HepG2 (cell line): Measurements from ENCODE around the gene SLC35F3. TPM values are rescaled to one million over a fixed set of nuclear protein-coding genes. Genes with fewer than 3 reads are reported as not detected.

Source experiments
- ATAC-seq: fragments of 200-7000 bp; cut with Tn5 transposase; 3 replicates; pipeline ENCODE4 v1.9.1; 2020; ENCODE audit warnings: mild to moderate bottlenecking, moderate library complexity
- BruUV-seq: library from RNA; stranded (reverse); fragments of 400-500 nt; replicated peaks from 2 replicates; lab custom pipeline; 2021; lab: Mats Ljungman, UMichigan
- CTCF ChIA-PET: fragments of 300-600 bp; formaldehyde crosslinking; extraction: SDS; loops from one replicate; lab custom pipeline; 2021; ENCODE audit warnings: low total read pairs, inconsistent platforms, low intra/inter-chr PET ratio; lab: Yijun Ruan, JAX
- POLR2A ChIA-PET: fragments of 350-600 bp; sonication (Branson Sonifier 250); formaldehyde crosslinking; loops from one replicate; lab custom pipeline; 2020; ENCODE audit warnings: antibody characterized with exemption, inconsistent platforms; lab: Yijun Ruan, JAX
- DNase-seq: peaks from one replicate; pipeline ENCODE4 v3.0.0-alpha.2; 2015; ENCODE audit warnings: low spot score
- FAIRE-seq: peaks from 3 replicates; lab custom pipeline; 2011; peaks lifted over from hg19 to GRCh38; lab: Jason Lieb, UNC
- H2AFZ ChIP-seq: one replicate; pipeline ENCODE4 v1.6.1; 2011; ENCODE audit warnings: low read length, inconsistent platforms
- H3K27ac ChIP-seq: fragments of 300-600 bp; 3 replicates; pipeline ENCODE4 v1.8.0; 2011; ENCODE audit warnings: mixed run types, mild to moderate bottlenecking, mixed read lengths, low read length, inconsistent platforms; ENCODE audit not compliant: insufficient read depth; ENCODE audit errors: extremely low read length
- H3K27me3 ChIP-seq, 2 experiments: fragments of 200-600 bp in 1 of 2; 2 replicates in 1 of 2; 3 replicates in 1 of 2; pipeline versions ENCODE4 v1.6.0 to v1.8.0; 2011; ENCODE audit warnings: low read length in 2 of 2, mild to moderate bottlenecking in 2 of 2, moderate library complexity in 2 of 2, inconsistent platforms in 1 of 2; ENCODE audit not compliant: insufficient read depth in 2 of 2, control insufficient read depth in 1 of 2
- H3K36me3 ChIP-seq, 2 experiments: fragments of 200-600 bp in 1 of 2; replicated peaks in 1 of 2; 2 replicates in 1 of 2; 3 replicates in 1 of 2; pipeline versions ENCODE4 v1.5.1 to v1.8.0; 2011; ENCODE audit warnings: low read length in 2 of 2, inconsistent platforms in 1 of 2; ENCODE audit not compliant: insufficient read depth in 2 of 2, control insufficient read depth in 1 of 2
- H3K4me1 ChIP-seq: 2 replicates; pipeline ENCODE4 v1.5.1; 2012; ENCODE audit warnings: low read length, inconsistent platforms; ENCODE audit not compliant: insufficient read depth
- H3K4me2 ChIP-seq: 2 replicates; pipeline ENCODE4 v1.6.0; 2011; ENCODE audit warnings: low read depth, low read length, inconsistent platforms
- H3K4me3 ChIP-seq, 3 experiments: fragments of 200-600 bp in 1 of 3; sonication (generic), shearing (Covaris generic) in 1 of 3; replicated peaks in 1 of 3; 2 replicates each; pipeline ENCODE4 v1.5.1; 2011 to 2016; ENCODE audit warnings: low read length in 3 of 3, inconsistent platforms in 2 of 3, low read depth in 2 of 3, mild to moderate bottlenecking in 2 of 3, control low read depth in 1 of 3, mixed read lengths in 1 of 3; ENCODE audit not compliant: insufficient read depth in 1 of 3
- H3K79me2 ChIP-seq: one replicate; pipeline ENCODE4 v1.6.1; 2011; ENCODE audit warnings: low read length, inconsistent platforms; ENCODE audit not compliant: insufficient read depth
- H3K9ac ChIP-seq: 2 replicates; pipeline ENCODE4 v1.6.0; 2011; ENCODE audit warnings: mild to moderate bottlenecking, low read depth, low read length, inconsistent platforms; ENCODE audit not compliant: insufficient read depth
- H3K9me3 ChIP-seq: 2 replicates; pipeline ENCODE4 v1.5.1; 2012; ENCODE audit warnings: mild to moderate bottlenecking, low read length
- H4K20me1 ChIP-seq: 2 replicates; pipeline ENCODE4 v1.6.0; 2011; ENCODE audit warnings: inconsistent platforms, mild to moderate bottlenecking, low read length, moderate library complexity; ENCODE audit not compliant: insufficient read depth
- ADNP ChIP-seq: sonication (generic); formaldehyde crosslinking; IDR thresholded peaks from 2 replicates; pipeline ENCODE4 v1.4.0; 2020; ENCODE audit warnings: missing genetic modification reagents
- AHR ChIP-seq: IDR thresholded peaks from 2 replicates; pipeline ENCODE4 v1.6.1; 2018; ENCODE audit warnings: missing genetic modification reagents, missing compliant biosample characterization
- BRF2 ChIP-seq: sonication (generic); formaldehyde crosslinking; IDR thresholded peaks from 2 replicates; pipeline ENCODE4 v1.8.1; 2022; ENCODE audit warnings: mild to moderate bottlenecking, missing genetic modification reagents
- DNMT1 ChIP-seq: sonication (generic); formaldehyde crosslinking; IDR thresholded peaks from 2 replicates; pipeline ENCODE4 v1.5.1; 2020; ENCODE audit warnings: mild to moderate bottlenecking, missing genetic modification reagents
- ERF ChIP-seq: IDR thresholded peaks from 2 replicates; pipeline ENCODE4 v1.6.1; 2018; ENCODE audit warnings: missing biosample characterization, missing genetic modification reagents
- KAT7 ChIP-seq: IDR thresholded peaks from 2 replicates; pipeline ENCODE4 v1.6.1; 2018; ENCODE audit warnings: borderline replicate concordance, missing compliant biosample characterization
- RXRB ChIP-seq: IDR thresholded peaks from 2 replicates; pipeline ENCODE4 v1.6.1; 2016; ENCODE audit warnings: borderline replicate concordance, missing genetic modification reagents, missing compliant biosample characterization
- SIX1 ChIP-seq: sonication (generic); formaldehyde crosslinking; IDR thresholded peaks from 2 replicates; pipeline ENCODE4 v1.4.0; 2020; ENCODE audit warnings: missing genetic modification reagents, borderline replicate concordance
- SNAI1 ChIP-seq: sonication (generic); formaldehyde crosslinking; IDR thresholded peaks from 2 replicates; pipeline ENCODE4 v1.5.0; 2020; ENCODE audit warnings: mild to moderate bottlenecking, missing genetic modification reagents, borderline replicate concordance
- TRIM24 ChIP-seq: sonication (generic); formaldehyde crosslinking; IDR thresholded peaks from 2 replicates; pipeline ENCODE4 v1.8.0; 2022; ENCODE audit warnings: mild to moderate bottlenecking, missing genetic modification reagents
- WIZ ChIP-seq: sonication (generic); formaldehyde crosslinking; IDR thresholded peaks from 2 replicates; pipeline ENCODE4 v1.5.1; 2020; ENCODE audit warnings: mild to moderate bottlenecking, missing genetic modification reagents
- ZNF292 ChIP-seq: sonication (generic); formaldehyde crosslinking; IDR thresholded peaks from 2 replicates; pipeline ENCODE4 v1.8.1; 2022; ENCODE audit warnings: mild to moderate bottlenecking, low read depth, missing genetic modification reagents, borderline replicate concordance
- ZNF34 ChIP-seq: sonication (generic); formaldehyde crosslinking; IDR thresholded peaks from 2 replicates; pipeline ENCODE4 v1.4.0; 2020; ENCODE audit warnings: mild to moderate bottlenecking, missing genetic modification reagents, borderline replicate concordance
- ZNF431 ChIP-seq: sonication (generic); formaldehyde crosslinking; IDR thresholded peaks from 2 replicates; pipeline ENCODE4 v1.9.0; 2022; ENCODE audit warnings: missing genetic modification reagents, low read depth, mild to moderate bottlenecking, borderline replicate concordance
- ZNF740 ChIP-seq: sonication (generic); formaldehyde crosslinking; IDR thresholded peaks from 2 replicates; pipeline ENCODE4 v1.4.0; 2020; ENCODE audit warnings: missing genetic modification reagents
- WGBS: methylation state at CpG from one replicate; pipeline ENCODE4 v1.1.6; 2017; ENCODE audit warnings: low lambda C conversion rate; 5-methylcytosine and 5-hydroxymethylcytosine counted together
- in situ Hi-C: cut with HindIII; loops from 2 replicates; pipeline ENCODE4 v1.10.0; 2017; ENCODE audit warnings: low pct_unique_long_range_greater_than_20kb; ENCODE audit not compliant: extremely low pct_ligation_motif_present
- intact Hi-C: fragments of 100-400 bp; cut with micrococcal nuclease; formaldehyde crosslinking; loops from one replicate; pipeline ENCODE4 v1.10.0; 2022; ENCODE audit not compliant: unreplicated experiment
- polyA plus RNA-seq, 8 experiments: library from polyadenylated mRNA; depleted of rRNA in 3 of 8; stranded (reverse) in 7 of 8; unstranded in 1 of 8; fragments of >200 nt; fragmentation: Illumina TruSeq in 4 of 8; extraction: Trizol in 4 of 8; gene quantifications; 2 replicates each; pipeline versions ENCODE4 v1.2.1 to v1.2.3, GENCODE V29; 2011 to 2016; ENCODE audit warnings: low read depth in 4 of 8, missing spikeins in 1 of 8, mixed read lengths in 1 of 8; ENCODE audit not compliant: insufficient read depth in 1 of 8
- total RNA-seq, 5 experiments: library from RNA; depleted of rRNA; stranded (reverse); fragments of >200 nt; fragmentation: Illumina TruSeq; extraction: Trizol; gene quantifications; 2 replicates each; pipeline ENCODE4 v1.2.3, GENCODE V29; 2016; ENCODE audit warnings: low read depth in 1 of 5
- TF ChIP-seq, protein P1 (sequence below): sonication (generic); formaldehyde crosslinking; IDR thresholded peaks from 2 replicates; pipeline ENCODE4 v1.4.0; 2020; ENCODE audit warnings: missing genetic modification reagents, mild to moderate bottlenecking, borderline replicate concordance
- TF ChIP-seq, protein P2 (sequence below): sonication (generic); formaldehyde crosslinking; conservative IDR thresholded peaks from 2 replicates; pipeline ENCODE4 v1.8.0; 2022; ENCODE audit warnings: low read depth, missing genetic modification reagents

The SLC35F3 gene
- total and polyA plus RNA-seq, 2 of the 13 experiments (the other 11 are each of a cell fraction or from before 2014, with no cell fraction given), result not detected

DNA sequence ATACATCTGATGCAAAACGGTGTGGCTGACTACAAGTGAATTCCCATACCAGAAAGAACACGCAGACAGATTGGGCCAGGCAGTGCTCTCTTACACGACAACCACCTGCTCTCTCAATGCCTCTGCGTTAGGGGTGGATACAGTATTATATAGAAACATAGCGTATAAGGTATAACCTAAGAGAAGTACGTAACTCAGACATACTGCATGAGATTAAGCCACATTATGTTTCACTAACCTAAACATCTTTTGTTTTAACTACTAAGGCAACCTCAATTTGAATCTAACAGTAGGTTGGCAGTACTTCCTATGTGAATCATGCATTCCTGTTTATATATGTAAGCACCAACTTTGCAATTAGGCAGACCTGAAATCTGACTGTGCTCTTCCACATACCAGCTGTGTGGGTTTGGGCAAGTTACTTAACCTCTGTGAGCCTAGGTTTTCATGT lies 410.6 kb downstream of the SLC35F3 start (continued):
- TF ChIP-seq ADNP (CRISPR knock-in tag) (no peak), BRF2 (CRISPR knock-in tag) (no peak)
- TF ChIP-seq, protein P1, sequence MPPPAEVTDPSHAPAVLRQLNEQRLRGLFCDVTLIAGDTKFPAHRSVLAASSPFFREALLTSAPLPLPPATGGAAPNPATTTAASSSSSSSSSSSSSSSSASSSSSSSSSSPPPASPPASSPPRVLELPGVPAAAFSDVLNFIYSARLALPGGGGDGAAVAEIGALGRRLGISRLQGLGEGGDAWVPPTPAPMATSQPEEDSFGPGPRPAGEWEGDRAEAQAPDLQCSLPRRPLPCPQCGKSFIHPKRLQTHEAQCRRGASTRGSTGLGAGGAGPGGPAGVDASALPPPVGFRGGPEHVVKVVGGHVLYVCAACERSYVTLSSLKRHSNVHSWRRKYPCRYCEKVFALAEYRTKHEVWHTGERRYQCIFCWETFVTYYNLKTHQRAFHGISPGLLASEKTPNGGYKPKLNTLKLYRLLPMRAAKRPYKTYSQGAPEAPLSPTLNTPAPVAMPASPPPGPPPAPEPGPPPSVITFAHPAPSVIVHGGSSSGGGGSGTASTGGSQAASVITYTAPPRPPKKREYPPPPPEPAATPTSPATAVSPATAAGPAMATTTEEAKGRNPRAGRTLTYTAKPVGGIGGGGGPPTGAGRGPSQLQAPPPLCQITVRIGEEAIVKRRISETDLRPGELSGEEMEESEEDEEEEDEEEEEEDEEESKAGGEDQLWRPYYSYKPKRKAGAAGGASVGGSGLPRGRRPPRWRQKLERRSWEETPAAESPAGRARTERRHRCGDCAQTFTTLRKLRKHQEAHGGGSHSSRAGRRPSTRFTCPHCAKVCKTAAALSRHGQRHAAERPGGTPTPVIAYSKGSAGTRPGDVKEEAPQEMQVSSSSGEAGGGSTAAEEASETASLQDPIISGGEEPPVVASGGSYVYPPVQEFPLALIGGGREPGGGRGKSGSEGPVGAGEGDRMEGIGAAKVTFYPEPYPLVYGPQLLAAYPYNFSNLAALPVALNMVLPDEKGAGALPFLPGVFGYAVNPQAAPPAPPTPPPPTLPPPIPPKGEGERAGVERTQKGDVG (CRISPR knock-in tag), result no peak

DNA sequence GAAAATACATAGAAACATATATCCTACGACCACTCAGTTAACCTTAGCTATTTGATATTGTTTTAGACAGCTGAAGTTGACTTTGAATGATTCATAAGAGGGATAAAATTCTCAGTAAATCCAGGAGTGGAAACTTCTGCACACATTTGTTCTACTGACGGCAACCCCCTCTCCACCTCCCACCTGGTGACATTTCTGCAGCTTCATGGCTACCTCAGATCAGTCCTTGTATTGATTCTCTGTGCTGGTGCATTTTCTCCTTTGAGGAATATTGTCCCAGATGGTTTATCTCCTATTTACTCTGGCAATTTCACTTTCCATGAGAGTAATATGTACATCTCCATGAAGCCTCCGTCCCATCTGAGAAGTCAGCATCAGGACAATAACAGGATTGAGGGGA lies 411.1 kb downstream of the SLC35F3 start:
- H3K27me3 ChIP-seq, result no peaks in the 10 kb centered on the region
- ATAC-seq, result no peak
- BruUV-seq, result no TSS peak
- in situ Hi-C loops (loop anchor here (25.0 kb wide), 1 partner anchor 178 kb away; no protein-coding TSS in a partner anchor), intact Hi-C loops (no loop called here)
- H4K20me1 ChIP-seq, result no peaks in the 10 kb centered on the region
- no peak overlapping the region for H3K27ac ChIP-seq
- DNase-seq, result no peak
- POLR2A ChIA-PET, result interaction anchor here (1.1 kb wide), 1 partner anchor 12 kb away, joined by 5 read pairs; no protein-coding TSS in a partner anchor
- H3K9ac ChIP-seq, result no peak overlapping the region
- no peak overlapping the region for H3K4me3 ChIP-seq
- peaks cover 77% of the 10 kb centered on the region for H3K4me1 ChIP-seq
- no peak for FAIRE-seq
- H3K79me2 ChIP-seq, result no peaks in the 10 kb centered on the region
- no peaks in the 10 kb centered on the region for H3K36me3 ChIP-seq
- no peak overlapping the region for H3K4me2 ChIP-seq
- CTCF ChIA-PET, result no interaction called here
- H2AFZ ChIP-seq, result no peak overlapping the region
- H3K9me3 ChIP-seq, result no peaks in the 10 kb centered on the region
- 89% methylated on average over 3 of the region's 3 CpGs for WGBS
- no peak for TF ChIP-seq SIX1 (CRISPR knock-in tag)
- TF ChIP-seq WIZ (CRISPR knock-in tag), result no peak
- no peak for TF ChIP-seq DNMT1 (CRISPR knock-in tag)
- TF ChIP-seq ZNF292 (CRISPR knock-in tag), result no peak
- TF ChIP-seq KAT7 (CRISPR knock-in tag), result no peak
- no peak for TF ChIP-seq ZNF34 (CRISPR knock-in tag)
- TF ChIP-seq, protein P2, sequence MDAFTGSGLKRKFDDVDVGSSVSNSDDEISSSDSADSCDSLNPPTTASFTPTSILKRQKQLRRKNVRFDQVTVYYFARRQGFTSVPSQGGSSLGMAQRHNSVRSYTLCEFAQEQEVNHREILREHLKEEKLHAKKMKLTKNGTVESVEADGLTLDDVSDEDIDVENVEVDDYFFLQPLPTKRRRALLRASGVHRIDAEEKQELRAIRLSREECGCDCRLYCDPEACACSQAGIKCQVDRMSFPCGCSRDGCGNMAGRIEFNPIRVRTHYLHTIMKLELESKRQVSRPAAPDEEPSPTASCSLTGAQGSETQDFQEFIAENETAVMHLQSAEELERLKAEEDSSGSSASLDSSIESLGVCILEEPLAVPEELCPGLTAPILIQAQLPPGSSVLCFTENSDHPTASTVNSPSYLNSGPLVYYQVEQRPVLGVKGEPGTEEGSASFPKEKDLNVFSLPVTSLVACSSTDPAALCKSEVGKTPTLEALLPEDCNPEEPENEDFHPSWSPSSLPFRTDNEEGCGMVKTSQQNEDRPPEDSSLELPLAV (CRISPR knock-in tag), result no peak
- no peak for TF ChIP-seq RXRB (CRISPR knock-in tag)
- no peak for TF ChIP-seq AHR (CRISPR knock-in tag)
- no peak for TF ChIP-seq ERF (CRISPR knock-in tag)
- TF ChIP-seq ZNF431, result no peak
- TF ChIP-seq TRIM24 (CRISPR knock-in tag), result no peak
- TF ChIP-seq SNAI1, result no peak
- TF ChIP-seq ZNF740, result no peak
